DMS79 treated with DMSO at 0.1 percent for 48 hours (cell line): ENCODE results near the gene FAM107B.
"Not testable (repeated sequence)": the region's sequence is repeated elsewhere in the genome, so short reads cannot be mapped to it uniquely, and the experiment has no call there.

ENCODE experiments used
- DNase-seq: peaks from one replicate; lab custom pipeline; 2025; lab: John Stamatoyannopoulos, UW

FAM107B gene

DNA sequence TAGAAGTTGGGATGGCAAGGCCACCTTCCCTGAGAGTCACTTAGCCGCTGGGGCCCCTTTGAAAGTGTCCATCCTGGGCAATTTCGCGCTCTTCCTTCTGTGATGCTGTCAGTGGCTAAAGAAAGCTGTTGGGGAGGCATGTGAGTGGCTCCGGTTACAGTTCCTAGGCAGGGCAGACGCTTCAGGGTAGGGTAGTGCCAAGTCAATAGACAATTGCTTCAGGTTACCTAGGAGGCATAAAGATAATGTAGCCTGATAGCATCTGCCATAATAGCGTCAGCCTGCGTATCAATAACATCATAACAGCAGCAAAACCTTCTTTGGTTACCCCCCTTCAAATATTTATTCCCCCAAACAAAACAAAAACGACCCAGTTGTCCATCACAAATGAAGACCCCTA, at the start of gene FAM107B:
Gene FAM107B, minus strand, starts transcription at position 101 of the 400 bp plus-strand sequence. CDS start 234 bp downstream, outside the sequence.
- DNase-seq = no peak

DNA sequence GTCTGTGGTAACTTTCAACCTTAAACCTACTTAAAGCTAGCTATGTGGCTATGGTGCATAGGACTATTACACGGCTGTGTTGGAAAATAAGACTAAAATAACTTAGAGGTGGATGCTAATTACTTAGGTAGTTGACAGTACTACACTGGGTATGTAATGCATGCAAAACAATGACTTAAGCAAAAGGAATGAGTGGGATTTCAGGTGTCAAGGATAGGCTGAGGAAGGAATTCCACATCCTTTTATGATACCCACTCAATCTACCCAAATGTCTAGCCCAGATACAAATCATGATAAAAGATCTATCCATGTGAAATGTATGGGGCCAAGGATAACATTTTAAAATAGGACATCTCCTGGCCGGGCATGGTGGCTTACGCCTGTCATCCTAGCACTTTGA, 49.3 kb upstream of the FAM107B start:
- no peak for DNase-seq

DNA sequence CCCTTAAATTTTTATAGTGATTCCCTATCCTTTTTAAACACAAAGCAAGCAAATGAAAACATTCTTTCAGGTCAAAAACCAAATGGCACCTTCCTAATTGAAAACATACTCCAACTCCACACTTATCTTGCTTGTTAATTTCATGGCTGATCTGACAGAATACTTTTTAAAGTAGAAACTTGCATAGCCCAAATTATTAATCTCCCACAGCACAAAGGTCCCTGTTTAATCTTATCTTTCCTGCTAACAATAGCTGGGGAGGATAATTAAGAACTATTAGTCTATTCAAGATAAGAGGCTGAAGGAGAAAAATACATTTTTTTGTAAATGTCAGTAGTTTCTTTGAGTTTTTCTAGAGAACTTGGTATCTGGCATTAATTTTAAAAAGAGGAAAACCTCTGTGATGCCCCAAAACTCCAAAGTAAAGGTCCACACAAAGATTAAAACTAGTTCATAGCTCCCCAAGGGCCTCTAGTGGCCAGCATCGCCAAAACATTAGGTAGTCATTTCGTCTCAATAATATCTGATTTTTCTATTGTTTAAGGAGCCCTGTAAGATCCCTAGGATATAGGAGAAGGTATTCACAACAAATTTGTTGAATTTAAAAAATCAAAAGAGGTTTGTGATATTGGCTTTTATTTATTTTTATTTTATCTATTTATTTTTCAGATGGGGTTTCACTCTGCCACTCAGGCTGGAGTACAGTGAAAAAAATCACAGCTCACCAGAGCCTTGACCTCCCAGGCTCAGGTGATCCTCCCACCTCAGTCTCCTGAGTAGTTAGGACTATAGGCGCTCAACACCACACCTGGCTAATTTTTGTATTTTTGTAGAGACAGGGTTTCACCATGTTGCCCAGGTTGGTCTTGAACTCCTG, 48.4 kb upstream of the FAM107B start:
- no peak for DNase-seq

DNA sequence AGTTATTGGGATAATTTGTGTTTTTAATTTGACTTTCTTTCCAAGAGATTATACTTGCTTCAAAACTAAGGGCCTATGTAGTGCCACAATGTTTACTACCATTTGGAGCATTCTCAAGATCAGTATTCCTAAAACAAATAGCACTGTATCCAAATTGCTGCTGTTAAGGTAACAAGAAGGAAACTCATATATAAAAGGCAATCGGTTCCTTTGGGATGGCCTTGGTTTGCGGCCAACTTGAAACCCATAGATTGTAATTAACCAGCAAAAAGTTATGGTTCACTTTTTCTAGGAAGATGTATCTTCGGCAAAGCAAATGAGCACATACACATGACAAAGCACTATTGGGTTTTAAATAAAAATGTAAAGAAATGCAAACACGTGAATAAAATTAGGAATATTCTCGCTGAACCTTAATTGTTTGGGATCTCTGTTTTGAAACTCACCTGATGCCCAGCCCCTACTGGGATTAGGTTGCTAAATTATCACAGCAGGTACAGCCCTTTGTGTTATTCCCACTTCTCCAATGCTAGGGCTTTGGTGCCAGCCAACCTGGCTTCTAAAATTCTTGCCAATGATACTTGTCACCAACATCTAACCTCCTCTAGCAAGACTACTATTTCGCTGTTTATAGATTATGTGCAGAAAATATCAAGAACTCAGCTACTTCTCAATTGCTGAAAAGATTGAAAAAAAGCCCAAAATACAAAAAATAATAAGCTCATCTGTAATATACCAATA, 47.1 kb upstream of the FAM107B start:
- DNase-seq = no peak

DNA sequence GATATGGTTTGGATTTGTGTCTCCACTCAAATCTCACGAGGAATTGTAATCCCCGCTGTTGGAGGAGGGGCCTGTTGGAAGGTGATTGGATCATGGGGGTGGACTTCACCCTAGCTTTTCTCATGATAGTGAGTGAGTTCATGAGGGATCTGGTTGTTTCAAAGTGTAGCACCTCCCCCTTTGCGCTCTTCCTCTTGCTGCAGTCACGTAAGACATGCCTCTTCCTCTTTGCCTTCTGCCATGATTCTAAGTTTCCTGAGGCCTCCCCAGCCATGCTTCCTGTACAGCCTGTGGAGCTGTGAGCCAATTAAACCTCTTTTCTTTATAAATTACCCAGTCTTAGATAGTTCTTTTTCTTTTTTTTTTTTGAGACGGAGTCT, 46.1 kb upstream of the FAM107B start:
- no peak for DNase-seq

DNA sequence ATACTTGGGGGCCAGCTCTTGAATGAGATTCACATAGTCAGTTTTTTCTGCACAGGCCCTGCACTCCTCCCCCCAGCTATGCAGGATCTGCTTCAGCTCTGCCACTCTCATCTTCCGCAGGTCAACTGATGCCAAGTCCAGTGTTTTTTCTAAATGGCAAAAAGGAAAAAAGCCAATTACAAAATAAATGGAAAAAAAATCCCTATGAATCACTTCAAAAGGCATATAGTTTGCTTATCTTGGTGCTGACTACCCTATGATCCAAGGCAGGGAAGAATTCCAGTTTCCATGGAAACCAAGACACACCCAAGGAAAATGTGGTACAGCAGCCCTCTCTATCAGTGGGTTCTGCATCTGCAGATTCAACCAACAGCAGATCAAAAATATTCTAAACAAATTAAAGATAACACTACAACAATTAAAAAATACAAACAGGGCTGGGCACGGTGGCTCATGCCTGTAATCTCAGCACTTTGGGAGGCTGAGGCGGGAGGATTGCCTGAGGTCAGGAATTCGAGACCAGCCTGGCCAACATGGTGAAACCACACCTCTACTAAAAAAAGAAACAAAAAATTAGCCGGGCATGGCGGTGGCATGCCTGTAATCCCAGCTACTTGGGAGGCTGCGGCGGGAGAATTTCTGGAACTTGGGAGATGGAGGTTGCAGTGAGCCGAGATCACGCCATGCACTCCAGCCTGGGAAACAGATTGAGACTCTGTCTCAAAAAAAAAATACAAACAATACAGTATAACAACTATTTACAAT, 45.5 kb upstream of the FAM107B start:
- no peak for DNase-seq

DNA sequence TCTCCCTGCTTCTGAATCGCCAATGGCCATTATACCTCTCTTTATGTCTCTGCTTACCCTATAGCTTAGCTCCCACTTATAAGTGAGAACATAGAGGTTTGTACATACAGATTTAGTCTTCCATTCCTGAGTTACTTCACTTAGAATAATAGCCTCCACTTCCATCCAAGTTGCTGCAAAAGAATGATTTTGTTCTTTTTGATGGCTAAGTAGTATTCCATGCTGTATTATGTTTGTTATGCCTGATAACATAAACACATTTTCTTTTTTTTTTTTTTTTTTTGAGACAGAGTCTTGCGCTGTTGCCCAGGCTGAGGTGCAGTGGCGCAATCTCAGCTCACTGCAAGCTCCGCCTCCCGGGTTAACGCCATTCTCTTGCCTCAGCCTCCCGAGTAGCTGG, 42.0 kb upstream of the FAM107B start:
- not testable (repeated sequence) for DNase-seq

DNA sequence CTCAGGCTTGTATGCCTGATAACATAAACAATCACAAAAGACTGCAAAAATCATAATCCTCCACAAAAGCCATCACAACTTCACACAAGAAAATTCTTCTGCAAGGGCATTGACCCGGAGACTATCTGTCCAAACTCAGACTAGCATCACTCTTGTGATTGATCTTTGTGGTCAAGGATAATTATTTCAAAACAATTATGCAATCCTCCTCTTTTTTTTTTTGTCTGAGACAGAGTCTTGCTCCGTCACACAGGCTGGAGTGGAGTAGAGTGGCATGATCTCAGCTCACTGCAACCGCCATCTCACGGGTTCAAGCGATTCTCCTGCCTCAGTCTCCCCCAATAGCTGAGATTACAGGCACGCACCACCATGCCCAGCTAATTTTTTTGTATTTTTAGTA, 41.0 kb upstream of the FAM107B start:
- no peak for DNase-seq

DNA sequence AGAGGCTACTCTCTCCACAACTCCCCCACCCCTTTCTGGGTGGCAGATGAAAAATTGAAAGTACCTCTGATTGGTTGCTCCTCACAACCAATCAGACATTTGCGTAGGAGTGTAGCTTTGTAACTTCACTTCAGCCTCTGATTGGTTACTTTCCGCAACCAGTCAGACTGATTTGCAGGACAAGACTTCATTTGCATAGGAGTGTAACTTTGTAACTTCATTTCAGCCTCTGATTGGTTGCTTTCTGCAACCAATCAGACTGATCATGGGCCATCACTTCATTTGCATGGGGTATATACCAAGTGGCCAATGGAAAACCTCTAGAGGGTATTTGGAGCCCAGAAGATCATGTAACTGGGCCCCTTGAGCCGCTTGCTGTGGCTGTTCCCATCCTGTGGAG, 37.6 kb upstream of the FAM107B start:
- DNase-seq = no peak

DNA sequence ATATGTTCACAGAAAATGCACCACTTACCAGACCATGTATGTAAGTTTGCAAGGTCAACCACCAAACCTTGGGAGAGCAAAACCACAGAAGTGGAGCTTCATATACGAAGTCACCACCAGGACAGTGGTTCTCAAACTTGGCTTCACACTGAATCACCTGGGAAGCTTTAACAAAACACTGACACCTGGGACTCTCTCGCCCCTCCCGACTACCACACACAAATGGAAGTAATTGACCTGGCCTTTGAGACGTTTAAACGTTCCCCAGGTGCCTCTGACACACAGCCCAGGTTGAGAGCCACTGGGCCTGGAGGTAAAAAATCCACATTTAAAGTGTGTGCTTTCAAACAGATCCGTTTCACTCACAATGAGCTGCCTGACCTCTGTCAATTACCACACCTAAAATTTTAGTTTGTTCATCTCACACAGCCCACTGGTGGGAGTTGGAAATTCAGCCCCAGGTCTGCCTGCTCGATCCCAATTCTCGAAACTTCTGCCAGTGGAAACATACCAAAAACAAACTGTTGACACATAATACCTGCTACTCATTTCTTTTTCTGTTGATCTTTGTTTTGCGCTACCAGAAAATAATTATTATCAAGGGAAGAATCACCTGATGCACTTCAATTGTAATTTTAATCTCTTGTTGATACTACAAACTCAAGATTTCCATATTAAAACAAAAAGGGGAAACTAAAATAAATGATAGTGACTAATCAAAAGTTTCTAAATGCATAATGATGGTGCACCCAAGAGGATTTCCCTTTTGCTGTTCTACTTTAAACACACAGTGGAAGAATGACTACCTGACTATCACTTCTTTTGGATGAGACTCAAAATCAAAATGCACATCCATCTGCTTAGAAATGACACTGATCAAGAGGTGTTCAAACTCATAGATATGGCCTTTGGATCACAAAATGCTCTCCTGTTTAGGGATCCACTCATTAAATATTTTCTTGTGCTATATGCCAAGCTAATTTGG, 36.6 kb upstream of the FAM107B start:
- no peak for DNase-seq

DNA sequence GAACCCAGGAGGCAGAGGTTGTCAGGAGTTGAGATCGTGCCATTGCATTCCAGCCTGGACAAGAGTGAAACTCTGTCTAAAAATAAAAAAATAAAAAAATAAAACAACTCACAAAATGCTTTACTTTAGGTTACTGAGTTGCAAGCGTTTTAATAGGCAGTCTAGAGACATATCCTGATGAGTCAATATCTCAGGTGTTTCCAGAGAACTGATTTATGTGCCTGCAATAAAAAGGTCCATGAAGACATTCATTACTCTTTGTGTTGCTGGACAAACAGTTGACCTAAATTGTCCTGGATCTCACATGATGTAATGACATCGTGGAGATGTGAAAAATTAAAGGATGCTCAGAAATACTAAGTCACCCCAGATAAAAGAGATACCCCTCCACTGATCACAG, 31.6 kb upstream of the FAM107B start:
- no peak for DNase-seq

DNA sequence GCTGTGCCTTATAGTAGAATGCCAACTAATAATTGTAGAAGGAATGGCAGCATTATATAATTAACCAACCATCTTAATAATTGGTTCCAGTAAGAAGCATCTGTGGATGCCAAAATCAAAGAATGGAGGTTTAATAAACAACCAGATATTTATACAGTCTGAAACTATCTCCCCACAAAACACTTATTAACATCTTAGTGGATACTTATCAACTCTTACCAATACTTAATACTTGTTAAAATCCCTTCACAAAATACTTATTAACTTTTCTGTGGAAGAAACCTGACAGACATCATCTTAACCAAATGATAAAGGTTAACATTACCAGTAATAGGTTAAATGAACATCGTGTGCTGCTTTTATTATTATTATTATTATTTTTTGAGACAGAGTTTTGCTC, 29.1 kb upstream of the FAM107B start:
- no peak for DNase-seq

DNA sequence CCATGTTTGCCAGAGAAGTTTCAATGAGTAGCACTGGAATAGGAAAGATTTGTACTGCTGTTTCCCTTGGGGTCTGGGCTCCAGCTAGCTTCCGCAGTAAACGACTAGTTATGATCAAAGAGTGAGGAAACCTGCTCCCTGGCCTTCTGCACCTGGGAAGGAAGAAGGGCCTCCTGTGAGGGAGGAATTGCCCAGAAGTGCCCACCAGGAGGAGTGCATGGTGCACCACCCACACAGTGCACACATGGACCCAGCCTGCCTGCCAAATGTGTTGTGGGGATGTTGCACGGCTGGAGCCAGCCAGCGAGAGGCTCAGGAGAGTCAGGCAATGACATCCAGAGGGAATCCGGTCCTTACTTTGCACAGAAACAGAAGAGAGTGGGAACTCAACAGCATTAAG, 27.0 kb upstream of the FAM107B start:
- DNase-seq = no peak

DNA sequence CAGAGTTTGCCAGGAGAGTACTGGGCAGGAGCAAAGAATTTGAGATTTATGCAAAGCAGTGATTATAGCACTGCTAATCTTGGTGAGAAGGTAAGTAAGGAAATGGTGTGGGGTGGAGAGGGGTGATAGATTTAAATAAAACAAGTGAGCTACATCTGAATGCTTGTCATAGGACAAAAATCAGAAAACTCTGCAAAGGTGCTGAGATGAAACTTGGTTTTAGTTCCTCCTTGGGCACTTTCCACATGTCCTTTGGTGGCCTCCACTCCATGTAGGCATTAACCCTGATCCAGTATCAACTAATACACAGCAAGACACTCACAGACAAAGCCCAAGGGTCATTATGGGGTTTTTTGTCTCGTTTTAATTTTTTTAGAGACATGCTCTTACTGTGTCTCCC, 25.7 kb upstream of the FAM107B start:
- DNase-seq = no peak

DNA sequence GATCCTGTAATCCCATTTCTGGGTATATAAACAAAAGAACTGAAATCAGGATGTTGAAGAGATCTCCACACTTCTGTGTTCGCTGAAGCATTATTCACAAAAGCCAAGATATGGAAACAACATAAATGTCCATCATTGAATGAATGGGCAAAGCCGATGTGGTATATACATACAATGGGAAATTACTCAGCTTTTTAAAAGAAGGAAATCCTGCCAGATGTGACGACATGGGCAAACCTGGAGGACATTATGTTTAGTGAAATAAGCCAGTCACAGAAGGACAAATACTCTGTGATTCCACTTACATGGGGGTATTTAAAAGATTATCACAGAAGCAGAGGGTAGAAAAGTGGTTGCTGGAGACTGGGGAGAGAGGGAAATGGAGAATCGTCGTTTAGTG, 23.9 kb upstream of the FAM107B start:
- no peak for DNase-seq

DNA sequence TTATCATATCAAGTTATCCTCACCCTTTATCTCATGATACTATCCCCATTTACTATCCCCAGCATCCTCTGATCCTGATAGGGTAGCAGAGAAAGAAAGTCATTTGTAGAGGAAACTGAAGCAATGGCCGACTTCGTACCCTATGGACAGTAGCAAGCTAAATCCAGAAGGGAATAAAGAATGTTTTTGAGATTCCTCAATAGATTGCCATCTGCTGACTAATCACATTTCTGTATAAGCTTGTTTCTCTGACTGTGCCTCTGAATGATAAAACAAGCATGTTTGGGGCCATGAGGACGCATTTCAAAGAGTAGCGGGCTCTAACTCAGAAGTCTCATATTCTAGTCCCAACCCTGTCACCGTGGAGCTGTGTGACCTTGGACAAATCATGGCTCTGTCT, 13.2 kb upstream of the FAM107B start:
- DNase-seq = no peak

DNA sequence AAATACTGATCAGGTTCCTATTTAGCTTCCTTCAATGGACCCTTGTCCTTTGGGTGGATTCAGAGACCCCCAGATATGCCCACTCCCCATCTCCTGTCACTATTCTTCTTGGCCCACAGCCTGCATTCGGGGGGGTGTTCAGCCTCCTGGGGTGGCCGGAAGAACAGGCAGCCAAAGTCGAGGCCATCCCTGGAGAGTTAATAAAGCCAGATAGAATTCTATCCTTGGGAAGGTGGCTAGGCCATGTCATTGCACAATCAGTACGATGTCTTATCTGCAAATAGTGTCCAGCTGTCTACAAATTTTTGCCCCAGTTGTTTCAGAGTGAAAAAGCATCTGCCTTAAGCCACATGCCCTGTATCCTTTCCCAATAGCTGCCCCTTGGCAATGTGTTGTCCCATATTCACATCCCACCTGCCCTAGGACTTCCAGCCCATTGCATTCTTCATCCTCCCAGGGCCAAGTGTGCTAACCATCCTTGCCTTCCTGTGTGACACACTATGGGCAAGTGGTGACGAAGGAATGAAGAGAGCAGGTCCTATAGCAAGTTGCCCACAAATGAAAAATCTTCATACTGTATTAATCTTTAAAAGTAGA, 9.9 kb upstream of the FAM107B start:
- DNase-seq = no peak

DNA sequence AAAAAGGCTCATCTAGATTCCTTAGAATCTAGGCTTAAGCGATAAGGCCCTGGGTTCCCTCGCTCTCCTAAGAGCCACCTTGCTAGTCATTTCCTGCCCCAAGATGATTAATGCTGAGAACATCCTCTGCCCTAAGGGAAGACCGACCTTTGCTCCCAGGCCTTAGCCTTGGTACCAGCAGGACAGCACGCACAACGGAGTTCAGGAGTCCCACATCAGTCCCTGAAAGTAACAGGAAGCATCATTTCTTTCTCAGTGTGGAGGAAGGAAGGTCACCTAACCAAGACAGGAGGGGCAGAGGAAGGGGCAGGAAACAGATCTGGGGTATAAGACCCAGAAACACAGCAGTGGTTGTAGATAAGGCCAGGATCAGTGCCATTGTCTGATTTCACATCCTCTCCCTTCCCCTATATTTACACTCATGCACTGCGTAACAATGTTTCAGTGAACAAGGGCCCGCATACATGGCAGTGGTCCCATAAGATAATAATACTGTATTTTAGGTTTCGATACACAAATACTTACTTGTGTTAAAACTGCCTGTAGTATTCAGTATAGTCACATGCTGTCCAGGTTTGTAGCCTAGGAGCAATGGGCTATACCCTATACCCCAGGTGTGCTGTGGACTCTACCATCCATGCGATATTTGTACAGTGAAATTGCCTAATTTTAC, 8.1 kb upstream of the FAM107B start:
- DNase-seq = no peak

DNA sequence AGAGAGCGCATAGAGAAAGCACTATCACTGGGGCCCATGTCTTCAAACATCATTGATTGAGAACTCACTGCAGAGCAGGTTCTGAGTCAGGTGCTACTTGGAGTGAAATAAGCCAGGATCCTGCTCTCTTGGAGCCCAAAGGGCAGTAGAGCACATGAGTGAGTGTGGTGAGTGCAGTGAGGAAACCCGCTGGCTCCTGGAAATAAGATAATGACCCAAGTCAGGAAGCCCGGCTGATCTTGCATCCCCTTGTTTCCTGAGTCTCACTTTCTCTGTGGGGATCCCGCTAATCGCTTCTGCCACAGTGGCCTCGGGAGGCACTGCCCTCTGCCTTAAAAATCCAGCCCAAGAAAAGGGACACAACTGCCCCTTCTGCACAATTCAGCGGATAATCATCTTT, 7.1 kb upstream of the FAM107B start:
- no peak for DNase-seq

DNA sequence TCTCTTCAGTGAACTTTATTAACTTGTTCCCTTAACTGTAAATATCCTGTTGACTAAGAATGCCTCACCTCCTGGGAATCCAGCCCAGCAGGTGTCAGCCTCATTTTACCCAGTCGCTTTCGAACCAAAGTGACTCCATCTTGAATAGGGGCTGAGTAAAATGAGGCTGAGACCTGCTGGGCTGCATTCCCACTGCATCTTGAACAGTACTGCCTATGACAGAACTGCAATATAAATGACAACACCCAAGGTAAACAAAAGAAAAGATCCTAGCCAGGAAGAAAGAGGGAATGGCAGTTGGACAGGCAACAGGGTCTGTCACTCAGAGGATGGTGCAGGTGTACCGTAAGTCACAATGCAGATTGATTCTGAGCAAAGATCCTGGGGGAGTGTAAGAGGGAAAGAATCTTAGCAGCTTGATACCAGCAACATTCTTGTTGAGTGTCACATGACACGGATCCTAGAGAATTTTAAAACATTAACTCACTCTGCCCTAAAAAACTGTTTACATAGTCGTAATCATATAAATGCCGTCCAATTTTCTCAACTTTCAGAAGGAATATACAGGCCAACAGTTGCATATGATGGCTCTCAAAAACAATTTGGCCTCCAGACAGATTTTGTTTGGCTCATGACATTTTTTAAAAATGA, 4.4 kb upstream of the FAM107B start:
- DNase-seq = no peak
